IPS DF 19.7 (cell line): ENCODE data around the gene TDRD12.
"Not testable (repeated sequence)": the region's sequence is repeated elsewhere in the genome, so short reads cannot be mapped to it uniquely, and the experiment has no call there.

Source experiments
- DNase-seq: peaks from one replicate; pipeline ENCODE4 v3.0.0-alpha.2; 2013; ENCODE audit warnings: low read depth, low spot score

The TDRD12 gene

DNA sequence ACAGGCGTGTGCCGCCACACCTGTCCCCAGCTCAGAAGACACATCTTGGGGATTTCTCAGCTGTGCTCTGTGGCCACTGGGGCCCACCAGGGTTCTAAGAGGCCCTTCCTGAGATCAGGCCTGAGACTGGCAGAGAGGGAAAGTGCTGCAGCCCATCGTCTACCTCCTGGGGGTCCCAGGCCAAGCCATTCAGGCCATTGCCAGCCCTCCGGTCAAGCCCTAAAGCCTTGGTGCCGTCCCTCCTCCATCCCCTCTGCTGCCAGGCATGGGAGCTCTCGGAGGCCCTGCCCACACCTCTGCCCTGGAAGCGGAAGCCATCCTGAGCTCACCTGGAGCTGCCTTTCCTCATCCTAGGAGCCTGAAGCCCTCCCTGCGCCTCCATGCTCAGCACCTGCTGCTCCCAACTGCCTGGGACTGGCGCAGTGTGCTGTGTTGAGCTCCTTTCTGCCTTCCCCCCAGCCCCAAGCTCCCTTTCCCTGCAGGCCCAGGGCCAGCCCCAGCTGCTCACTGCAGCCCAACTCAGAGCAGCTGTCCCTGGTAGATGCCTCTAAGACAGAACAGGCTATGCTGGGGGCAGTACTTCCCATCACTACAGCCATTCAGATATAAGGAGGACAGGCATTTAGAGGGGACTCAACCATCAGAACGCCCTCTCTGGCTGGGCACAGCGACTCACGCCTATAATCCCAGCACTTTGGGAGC, 147.1 kb downstream of the TDRD12 start:
- no peak for DNase-seq

DNA sequence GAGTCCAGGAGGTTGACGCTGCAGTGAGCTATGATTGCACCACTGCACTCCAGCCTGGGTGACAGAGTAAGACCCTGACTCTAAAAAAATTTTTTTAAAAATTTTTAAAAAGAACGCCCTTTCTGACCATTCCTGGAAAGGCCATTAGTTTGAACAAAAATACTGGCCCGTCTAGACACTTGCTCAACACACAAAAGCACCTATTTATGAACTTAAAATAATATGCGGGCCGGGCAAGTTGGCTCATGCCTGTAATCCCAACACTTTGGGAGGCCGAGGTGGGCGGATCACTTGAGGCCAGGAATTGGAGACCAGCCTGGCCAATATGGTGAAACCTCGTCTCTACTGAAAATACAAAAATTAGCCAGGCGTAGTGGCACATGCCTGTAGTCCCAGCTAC, 147.9 kb downstream of the TDRD12 start:
- DNase-seq, result not testable (repeated sequence)

DNA sequence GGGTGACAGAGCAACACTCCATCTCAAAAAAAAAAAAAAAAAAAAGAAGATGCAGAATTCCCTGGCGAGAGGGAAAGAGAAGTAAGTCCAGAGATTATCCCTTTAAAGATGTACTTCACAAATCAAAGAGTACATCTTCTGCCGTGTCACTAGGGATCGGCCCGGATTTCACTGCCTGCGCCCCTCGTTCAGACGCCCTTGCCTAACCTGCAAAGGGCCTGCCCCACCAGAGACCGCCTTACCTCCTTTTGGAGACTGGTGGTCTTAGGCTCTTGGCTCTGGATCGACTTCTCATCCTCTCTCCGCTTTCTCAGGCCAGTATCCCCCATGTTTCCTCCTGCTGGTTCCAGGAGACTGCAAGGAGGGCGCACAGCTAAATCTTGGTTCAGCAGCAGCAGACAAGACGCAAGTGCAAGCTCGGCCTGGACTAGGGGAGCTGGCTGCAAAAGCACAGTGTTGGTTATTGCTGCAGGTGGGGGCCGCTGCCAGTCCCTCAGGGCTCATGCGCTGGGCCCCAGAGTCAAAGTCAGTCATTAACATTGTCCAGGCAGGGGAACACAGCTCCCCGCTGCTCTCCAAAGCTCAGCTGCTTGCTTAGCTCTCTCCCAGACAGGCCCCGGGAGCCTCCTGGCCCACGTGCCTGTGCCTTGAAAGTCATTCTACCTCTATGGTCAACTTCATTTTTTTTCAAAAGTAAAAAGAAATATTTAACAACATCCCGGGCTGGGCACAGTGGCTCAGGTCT, 148.8 kb downstream of the TDRD12 start:
- DNase-seq, result no peak

DNA sequence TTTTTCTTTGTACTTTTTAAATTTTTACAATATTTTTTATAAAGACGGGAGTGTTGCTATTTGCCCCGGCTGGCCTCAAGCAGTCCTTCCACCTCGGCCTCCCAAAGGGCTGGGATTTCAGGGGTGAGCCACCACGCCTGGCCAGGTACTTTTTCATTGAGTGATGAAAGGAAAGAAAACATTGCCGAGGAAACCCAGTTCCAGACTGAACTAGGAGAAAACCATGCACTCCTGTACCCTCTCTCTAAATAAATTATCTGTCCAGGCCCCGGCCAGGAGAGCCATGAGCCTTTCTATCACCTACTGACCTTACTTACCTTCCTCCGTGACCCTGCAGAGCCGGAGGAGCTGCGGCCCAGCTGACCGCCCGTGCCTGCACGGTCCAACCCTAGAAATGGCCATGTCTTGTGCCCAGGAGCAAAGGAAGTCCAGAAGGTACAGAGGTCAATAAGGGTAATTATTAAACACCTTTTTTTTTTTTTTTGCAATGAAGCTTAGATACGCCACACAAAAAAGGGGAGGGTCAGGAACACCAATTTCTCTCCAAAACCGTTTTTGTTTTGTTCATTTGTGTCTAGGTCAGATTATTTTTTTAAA, 149.9 kb downstream of the TDRD12 start, which contains the start of gene SLC7A9:
SLC7A9 (minus strand) TSS at position 399 of the 597 bp plus-strand sequence. CDS start 1,233 bp downstream, outside the sequence.
- DNase-seq, result no peak

DNA sequence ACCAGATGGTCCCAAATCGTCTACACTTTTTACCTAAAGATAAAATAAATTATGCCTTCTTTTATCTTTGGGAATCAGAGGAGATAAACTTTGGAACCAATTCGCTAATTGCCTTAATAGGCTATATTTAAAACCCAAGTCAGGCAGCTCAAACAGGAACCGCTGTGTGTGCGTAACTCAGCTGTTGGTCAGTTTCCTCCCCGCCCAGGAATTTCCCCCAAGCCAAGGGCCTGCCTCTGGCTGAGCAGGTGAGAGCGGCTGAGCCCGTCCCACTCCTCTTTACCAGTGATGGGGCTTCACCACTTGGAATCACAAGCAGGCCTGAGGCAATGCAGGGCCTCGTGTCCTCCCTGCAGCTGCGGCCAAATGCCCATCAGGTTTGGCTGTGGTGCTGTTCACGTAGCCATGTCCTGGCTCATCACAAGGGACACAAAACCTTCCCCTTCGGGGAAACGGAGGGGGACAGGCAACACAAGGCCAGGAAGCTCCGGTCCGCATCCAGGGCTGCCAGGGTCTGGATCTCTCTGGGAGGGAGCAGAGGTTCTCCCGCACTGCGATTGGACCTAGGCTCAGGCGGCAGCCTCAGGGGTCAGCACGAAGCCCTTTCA, 150.5 kb downstream of the TDRD12 start:
- no peak for DNase-seq

DNA sequence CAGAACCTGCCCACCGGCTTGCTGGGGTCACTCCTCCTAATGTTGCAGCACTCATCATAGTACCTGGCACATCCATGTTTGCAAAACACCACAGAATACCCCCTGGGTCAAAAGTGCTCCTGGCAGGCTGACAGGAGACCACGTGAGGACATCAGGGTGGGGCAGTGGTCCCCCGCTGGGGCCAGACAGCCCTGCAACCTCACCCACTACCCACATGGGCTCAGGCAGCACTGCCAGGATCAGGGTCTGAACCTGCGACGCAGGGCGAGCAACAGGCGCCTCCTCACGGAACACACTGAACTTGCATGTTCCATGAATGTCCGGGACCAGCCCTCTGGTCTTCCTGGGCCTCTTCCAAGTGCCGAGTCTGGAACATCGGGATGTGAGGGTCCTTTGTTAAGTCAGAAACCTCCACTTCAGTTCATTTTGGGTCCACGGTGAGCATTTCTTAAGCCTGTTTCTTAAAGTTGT, 151.4 kb downstream of the TDRD12 start:
- DNase-seq, result no peak

DNA sequence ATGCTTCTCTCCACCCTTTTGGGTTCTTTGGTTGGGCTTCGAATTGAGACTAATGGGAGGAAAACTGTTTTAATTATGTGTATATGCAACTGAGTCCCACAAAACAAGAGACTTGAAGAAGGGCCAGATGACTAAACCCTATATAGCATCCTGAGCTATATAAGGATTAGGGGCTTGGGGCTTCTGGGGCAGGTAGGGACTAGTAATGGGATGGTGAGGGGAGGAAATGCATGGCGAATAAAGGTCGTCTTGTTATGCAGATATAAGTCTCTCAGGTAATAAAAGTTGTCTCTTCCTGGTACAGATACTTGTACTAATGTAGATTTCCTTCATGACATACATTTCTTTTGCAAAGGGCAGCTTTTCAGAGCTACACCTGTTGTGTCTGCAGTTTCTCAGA, 152.8 kb downstream of the TDRD12 start:
- no peak for DNase-seq

DNA sequence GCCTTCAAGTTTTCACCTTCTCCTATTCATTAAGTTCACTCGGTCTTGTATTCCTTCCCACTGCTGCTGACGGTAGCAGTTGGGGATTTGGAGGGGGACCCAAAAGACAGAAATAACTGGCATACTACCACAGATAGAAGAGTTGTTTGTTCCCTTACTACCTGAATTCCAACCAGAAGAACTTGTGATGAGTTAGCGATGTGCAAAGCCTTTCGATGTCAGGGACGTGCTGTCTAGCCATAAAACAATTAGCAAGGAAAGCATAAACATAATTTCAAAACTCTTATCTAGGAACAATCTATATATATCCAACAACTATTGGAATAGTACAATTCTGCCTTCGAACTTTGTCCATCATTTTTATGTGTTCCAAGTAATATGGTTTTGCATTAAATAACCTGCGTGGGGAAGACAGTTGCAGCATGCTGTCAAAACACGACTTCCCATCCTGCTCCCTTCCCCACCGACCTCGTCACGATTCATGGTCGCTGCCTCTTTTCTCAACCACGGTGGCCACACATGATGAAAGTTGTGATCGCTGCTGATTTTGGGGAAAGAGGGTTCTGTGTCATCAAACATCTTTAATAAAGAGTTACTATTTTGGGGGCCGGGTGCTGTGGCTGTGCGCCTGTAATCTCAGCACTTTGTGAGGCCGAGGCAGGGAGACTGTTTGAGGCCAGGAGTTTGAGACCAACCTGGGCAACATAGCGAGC, 153.8 kb downstream of the TDRD12 start:
- no peak for DNase-seq

DNA sequence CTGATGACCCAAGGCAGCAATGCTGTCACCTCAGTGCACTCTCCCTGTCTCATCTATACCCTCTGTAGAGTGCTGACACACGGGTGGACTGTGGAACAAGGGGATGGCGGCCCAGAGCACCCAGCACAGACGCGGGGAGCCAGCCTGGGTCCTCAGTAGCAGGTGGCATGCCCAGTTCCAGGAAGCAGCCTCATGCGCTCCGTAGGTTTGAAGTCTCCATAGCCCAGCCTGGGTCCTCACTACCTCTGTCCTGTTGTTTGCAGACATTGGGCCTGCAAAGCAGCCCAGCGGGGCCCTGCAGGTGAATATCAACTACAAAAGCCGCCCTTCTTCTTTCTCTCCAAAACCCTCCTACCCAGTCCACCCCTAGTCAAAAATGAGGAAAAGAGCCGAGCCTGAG, 155.0 kb downstream of the TDRD12 start:
- no peak for DNase-seq

DNA sequence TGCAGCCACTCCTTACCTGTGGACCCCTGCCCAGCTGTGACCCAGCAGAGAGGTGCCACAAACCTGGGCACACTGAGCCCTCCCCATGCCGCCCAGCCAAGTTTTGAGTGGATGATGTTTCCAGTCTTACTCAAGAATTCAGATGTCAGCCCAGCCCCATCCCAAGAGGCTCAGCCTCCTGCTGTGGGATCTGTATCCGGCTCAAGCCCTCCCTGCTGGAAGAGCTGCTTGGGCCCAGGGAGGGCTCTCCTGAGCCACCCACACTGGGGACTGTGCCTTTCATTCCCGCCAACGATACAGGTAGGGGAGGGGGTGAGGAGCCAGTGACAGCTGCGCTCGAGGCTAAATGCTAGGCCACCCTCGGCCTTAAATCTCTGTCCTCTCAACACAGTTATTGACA, 155.9 kb downstream of the TDRD12 start:
- DNase-seq, result no peak

DNA sequence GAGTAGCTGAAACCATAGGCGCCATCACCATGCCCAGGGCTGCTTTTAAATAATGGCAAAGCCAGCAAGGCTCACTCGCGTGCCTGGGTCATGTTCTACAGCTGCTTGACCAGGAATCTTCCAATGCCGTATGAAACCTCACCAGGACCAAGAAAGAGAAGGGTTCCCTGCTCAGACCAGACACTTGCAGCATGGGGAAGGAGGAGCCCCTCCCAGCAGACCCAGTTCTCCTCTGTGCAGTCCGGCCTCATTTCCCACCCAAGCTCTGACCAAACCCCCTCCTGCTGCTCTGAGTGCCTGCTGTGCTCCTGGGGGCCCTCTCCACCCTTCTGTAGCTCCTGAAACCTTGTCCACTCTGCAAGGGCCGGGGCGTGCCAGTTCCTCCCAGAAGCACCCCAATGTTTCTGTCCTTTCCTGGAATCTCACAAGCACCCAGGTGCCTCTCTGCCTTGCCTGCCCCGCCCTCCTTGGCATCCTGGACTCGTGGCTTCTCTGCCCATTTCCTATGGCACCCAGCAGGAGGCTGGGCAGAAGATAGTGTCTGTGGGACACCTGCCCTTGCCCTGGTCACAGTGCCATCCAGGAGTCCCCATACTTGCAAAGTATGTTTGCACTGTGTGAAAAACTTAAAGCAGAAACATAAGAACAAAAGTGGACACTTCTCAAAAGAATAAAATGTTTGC, 156.8 kb downstream of the TDRD12 start:
- DNase-seq, result no peak

DNA sequence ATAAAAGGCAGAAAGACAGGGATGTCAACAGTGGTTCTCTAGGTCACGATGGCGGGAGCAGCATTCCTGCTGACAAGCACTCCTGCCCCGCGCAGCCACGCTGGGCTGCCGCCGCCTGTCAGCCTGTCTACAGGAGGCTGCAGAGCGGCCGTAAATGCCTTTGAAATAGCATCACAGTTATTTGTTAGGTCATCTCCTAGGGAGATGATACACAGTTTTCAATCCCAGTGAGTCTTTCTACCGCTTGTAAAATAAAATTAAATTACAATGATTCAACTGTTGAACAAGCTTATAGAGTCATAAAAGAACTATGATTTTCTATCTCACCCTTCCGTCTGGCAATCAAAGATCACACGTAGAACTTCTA, 157.3 kb downstream of the TDRD12 start:
- DNase-seq, result no peak
